GM12892 (cell line): ENCODE results near the gene CAD.

Source experiments
- DNase-seq: peaks from one replicate; pipeline ENCODE4 v3.0.0; 2011; ENCODE audit not compliant: insufficient read length
- FAIRE-seq: peaks from 2 replicates; lab custom pipeline; 2011; peaks lifted over from hg19 to GRCh38; lab: Jason Lieb, UNC
- POLR2A ChIP-seq: IDR thresholded peaks from 2 replicates; pipeline ENCODE4 v1.6.1; 2011; ENCODE audit warnings: low read depth, low read length, control low read depth
- POLR2AphosphoS5 ChIP-seq: IDR thresholded peaks from 2 replicates; pipeline ENCODE4 v1.6.1; 2011; ENCODE audit warnings: low read depth, low read length, control low read depth
- TAF1 ChIP-seq: IDR thresholded peaks from 2 replicates; pipeline ENCODE4 v1.6.1; 2011; ENCODE audit warnings: low read depth, mild to moderate bottlenecking, control low read depth, low read length, borderline replicate concordance

CAD gene

DNA sequence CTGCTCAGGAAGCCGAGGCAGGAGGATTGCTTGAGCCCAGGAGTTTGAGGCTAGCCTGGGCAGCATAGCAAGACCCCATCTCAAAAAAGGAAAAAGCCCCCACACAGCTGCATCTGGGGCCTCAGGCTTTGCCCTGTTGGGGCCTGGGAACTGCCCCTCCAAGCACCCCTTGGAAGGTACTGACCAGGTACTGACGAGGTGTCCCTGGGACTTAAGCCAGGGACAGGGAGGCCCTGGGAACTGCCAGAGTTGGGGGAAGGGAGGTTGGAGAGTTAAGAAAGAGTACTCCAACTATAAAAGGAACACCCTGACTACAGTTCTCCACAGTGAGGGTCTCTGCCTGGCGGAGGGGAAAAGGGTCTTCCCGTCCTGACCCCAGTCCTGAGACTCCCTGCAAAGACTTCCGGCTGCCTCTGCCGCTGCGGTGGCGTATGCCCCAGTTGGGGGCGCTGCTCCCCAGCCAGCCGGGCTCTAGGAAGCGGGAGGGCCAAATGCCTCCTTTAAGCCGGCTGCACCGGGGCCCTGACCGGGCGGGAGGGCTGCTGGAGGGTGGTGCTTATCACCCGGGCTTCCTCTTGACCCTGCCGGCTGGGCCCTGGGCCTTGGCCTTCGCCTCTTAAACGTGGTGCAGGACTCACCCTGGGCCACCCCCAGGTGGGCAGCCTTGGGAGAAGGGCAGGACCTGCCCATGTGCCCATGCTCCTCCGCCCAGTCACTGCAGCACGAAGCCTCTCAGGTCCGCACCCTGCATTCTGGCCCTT lies 32.9 kb downstream of the CAD start:
- FAIRE-seq = no peak
- DNase-seq = peak; percentile 73
- TF ChIP-seq TAF1 (no peak), POLR2AphosphoS5 (no peak), POLR2A (no peak)

DNA sequence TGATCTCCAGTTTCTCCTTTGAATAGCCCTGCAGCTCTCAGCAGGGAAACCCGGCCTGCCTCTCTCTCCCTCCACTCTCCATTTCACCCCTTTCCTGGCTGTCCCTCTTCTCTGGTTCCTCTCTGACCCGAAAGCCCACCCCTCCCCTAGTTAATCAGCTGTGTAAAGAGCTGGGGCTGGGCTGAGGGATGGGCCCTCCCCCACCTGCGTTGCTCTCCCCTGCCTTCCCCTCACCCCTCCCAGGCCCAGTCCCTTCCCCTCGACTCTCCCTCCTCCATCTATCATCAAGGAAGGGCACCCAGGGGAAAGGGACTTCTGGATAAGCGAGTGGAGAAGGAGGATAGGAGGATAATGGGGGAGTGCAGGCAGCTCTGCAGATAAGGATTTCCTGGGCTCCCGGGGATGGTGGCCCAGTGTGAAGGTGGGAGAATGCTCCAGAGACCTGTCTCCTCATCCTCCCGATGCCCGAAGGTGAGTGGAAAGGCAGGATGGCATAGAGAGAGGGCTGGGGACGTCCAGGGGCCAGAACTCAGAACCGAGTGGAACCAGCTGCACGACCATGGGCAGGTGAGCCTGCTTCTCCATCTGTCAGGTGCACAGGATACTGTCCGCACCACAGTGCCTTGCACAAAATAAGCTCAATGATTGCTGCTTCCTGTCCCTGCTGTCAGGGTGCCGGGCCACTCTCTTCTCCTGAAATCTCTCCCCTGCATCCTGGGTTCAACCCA lies 33.6 kb downstream of the CAD start:
- no peak for FAIRE-seq
- DNase-seq = no peak
- TF ChIP-seq TAF1 (no peak), POLR2AphosphoS5 (no peak), POLR2A (no peak)

DNA sequence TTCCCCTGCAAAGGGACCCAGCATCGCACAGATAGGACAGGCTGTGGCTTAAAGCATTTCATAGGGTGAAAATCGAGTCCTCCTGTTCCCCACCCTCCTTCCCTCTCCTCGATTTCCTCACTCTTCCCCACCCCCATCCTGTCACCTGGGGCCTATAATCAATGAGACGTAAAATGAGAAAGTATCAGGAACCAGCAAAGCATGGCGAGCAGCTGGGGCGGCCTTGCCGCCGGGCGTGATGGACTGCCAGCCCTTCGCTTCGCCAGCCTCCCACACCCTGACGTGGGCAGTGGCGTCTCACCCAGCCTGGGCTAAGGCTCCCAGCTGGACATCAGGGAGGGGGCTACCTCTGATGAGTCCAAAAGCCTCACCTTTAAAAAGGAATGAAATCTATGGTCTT lies 34.6 kb downstream of the CAD start:
- FAIRE-seq (no peak), DNase-seq (no peak)
- TF ChIP-seq POLR2AphosphoS5 (no peak), TAF1 (no peak), POLR2A (no peak)

DNA sequence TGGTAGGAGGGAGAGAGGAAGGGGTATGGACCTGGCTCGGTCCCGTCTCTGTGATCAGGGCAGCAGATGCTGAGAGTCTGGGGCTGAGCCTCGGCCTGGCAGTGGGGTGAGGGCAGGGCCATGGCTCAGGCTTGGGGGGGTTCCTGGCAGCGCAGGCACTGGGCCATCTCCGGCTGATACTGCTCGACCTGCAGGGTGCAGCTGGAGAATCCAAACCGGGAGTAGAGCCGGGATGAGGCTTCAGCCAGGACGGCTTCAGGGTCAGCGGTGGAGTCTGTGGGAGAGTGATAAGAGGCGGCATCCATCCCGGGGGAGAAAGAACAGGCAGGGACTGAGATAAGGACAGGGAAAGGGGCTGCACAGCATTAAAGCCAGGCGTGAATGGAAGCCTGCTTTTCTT lies 38.0 kb downstream of the CAD start:
- DNase-seq = no peak
- TF ChIP-seq POLR2AphosphoS5 (no peak), POLR2A (no peak), TAF1 (no peak)
- FAIRE-seq = no peak

DNA sequence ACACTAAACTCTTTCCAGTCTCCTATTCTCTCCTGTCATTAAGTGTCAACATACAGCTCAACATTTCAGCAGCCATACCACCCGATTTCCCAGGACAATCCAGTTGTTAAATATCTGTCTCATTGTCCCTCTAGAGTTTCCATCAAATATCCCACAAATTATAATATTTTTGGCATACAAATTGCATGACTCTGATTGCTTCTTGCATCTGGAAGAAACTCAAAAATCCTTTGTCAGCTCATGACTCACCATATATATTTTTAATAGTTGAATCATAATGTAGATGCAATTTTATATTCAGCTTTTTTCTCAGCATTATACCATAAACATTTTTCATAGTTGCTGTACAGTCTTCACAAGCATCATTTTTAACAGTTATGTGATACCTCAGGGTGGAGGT lies 38.5 kb downstream of the CAD start:
- FAIRE-seq (no peak), DNase-seq (no peak)
- TF ChIP-seq TAF1 (no peak), POLR2A (no peak), POLR2AphosphoS5 (no peak)

DNA sequence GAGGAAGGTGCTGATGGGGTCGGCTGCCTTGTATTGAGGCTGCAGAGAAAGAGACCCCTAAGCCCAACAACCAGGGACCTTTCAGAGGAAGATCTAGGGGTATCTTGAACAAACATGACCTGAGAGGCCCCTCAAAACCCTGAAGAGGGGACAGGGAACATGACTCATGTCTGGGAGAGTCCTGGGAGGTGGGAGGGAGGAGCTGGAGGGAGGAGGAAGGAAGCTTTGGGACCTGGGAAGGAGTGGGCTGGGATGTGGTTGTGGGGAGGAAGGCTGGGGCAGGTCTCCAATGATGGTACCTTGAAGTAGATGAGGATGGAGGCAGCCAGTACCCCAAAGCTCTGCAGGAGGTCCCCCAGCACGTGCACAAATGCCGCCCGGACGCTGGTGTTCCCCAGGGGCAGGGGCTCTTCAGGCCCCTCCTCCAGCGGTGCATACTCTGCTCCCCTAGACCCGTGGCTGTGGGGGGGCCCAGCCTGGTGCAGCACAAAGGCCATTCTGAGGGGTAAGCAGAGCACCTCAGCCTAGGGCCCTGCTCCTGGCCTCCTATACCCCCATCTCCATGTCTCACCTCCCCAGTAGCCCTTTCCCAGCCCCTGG lies 39.8 kb downstream of the CAD start:
- no peak for FAIRE-seq
- no peak for DNase-seq
- TF ChIP-seq TAF1 (no peak), POLR2A (no peak), POLR2AphosphoS5 (no peak)

DNA sequence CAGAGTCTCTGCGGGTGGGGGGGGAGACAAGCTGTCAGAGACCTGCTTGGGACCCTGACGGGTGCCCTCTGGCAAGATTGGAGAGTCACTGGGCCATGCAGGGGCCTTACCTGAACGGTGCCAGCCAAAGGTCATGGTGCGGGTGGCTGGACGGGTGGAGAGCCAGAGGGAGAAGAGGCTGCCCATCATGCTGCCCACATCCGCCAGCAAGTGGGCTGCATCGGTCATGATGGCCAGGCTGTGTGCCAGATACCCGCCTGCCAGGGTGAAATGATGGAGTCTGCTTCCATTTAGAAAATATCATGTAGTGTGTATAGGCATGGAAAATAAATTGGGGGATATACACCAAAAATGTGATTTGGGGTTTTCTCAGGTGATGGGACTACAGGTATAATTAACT lies 40.9 kb downstream of the CAD start:
- FAIRE-seq (no peak), DNase-seq (no peak)
- no peak for TF ChIP-seq POLR2AphosphoS5
- TF ChIP-seq TAF1 = no peak
- no peak for TF ChIP-seq POLR2A

DNA sequence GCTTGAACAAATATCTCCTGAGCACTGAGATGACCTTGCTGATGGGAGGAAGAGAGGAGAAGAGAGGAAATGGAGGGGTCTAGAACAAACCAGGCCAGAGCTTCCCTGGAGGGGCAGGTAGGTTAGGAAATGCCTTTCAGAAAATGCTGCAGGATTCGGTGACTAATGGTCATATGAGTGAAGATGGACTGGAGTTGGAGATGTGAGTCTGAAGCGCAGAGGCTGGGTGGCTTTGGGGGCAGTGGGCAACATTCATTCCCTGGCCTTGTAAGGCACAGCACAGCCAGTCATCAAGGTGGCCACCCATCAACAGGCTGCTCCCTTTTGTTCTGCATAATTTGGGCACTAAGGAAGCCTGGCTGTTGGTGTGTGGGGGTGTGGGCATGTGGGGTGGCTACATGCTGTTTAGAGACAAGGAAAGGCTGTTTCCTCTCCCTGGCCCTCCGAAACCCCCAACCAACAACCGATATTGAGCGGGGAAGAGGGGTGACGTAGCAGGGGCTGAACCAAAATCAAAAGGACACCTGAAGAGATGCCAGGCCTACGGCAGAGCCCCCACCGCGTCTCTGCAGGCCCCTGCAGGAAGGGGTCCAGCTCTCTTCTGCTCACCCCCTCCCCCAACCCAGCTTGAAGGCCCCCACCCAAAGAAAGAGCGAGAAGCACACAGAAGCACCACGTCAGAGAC lies 44.2 kb downstream of the CAD start:
- no peak for DNase-seq
- TF ChIP-seq POLR2AphosphoS5 (no peak), POLR2A (no peak), TAF1 (no peak)
- FAIRE-seq = no peak

DNA sequence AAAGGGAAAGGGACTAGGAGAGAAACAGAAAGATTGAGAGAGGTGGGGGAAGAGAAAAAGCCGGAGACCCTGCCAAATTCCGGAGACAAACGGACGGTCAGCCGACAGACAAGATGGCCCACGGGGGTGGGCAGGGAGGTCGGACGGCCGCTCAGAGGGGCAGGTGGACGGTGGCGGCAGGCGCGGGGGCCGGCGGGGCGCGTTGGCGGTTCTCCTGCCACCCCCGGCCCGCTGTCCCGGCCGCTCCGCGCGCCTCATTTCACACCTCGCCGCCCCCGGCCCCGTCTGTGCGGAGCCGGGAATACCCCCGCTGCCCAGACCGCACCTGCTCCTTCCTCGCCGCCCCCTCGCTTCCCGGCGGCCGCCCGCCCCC lies 44.7 kb downstream of the CAD start:
- TF ChIP-seq TAF1 (no peak), POLR2AphosphoS5 (no peak), POLR2A (no peak)
- DNase-seq = no peak
- FAIRE-seq = no peak

DNA sequence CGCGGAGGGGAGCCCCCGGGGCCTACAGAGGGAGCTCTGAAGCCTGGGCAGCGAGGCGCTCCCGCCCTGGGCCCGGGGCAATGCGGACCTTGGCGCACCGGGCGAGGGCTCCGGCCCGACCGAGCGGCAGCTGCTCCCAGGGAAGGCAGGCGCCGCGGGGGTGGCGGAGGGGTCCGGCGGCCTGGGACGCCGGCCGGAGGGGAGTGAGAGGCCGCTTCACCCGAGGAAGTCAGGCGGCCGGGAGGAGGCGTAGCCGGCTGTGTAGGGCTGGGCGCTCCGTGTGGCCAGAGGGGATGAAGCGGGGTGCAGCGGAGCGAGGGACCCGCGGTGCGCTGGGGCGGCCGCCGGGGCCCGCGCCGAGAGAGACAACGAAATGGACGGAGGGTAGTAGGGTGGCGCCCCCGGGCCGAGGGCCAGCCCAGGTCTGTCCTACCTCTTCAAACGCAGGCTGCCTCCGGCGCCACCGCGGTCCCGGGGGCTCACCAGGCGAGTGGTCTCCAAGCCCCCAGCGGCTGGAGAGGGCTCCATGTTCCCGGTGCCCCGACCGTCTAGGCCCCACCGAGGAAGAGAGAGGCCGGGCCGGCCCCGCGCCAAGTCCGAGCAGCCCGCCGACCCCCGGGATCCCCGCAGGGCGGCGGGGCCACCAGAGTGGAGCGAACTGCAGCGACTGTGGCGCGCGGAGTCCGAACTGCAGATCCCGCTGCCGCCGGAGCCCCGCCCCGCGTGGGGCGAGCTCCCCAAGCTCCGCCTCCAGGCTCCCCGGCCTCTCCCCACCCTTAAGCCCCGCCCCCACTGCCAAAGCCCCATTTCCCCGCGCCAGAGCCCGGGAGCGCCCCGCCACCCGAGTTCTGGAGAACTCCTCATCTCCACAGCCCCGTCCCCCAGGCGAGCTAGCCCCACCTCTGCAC lies 45.5 kb downstream of the CAD start, which contains the start of gene SLC30A3:
TSS of gene SLC30A3 (minus strand) at position 669 of the 908 bp plus-strand sequence. CDS start at position 528, 141 bp downstream.
- peak; percentile 92 for DNase-seq
- FAIRE-seq = peak; percentile 21
- no peak for TF ChIP-seq TAF1
- TF ChIP-seq POLR2AphosphoS5 = no peak
- TF ChIP-seq POLR2A = no peak
